NCI-H2029 (cell line): ENCODE results near the gene CBX8.

Source experiments
- DNase-seq: peaks from one replicate; lab custom pipeline; 2025; lab: John Stamatoyannopoulos, UW

CBX8 gene

GRCh38 chr17:79750650-79751545 lies 46.0 kb downstream of the CBX8 start:
- no peak for DNase-seq

GRCh38 chr17:79749958-79750357 lies 46.9 kb downstream of the CBX8 start:
- no peak for DNase-seq

- no peak for DNase-seq
Observed at GRCh38 chr17:79749156-79749815, 47.6 kb downstream of the CBX8 start.

- DNase-seq: no peak
Observed at GRCh38 chr17:79748295-79749099, 48.4 kb downstream of the CBX8 start.

- no peak for DNase-seq
Observed at GRCh38 chr17:79747508-79748294, 49.2 kb downstream of the CBX8 start.

GRCh38 chr17:79746889-79747507 lies 49.9 kb downstream of the CBX8 start:
- DNase-seq: no peak

GRCh38 chr17:79745641-79746105 lies 51.2 kb downstream of the CBX8 start:
- no peak for DNase-seq

GRCh38 chr17:79743614-79744013 lies 53.3 kb downstream of the CBX8 start:
- DNase-seq: no peak

- no peak for DNase-seq
Observed at GRCh38 chr17:79742951-79743476, 53.9 kb downstream of the CBX8 start.

GRCh38 chr17:79742589-79742918 lies 54.3 kb downstream of the CBX8 start:
- no peak for DNase-seq
